ENCODE measurements around the gene GFOD1.

Gene GFOD1

DNA sequence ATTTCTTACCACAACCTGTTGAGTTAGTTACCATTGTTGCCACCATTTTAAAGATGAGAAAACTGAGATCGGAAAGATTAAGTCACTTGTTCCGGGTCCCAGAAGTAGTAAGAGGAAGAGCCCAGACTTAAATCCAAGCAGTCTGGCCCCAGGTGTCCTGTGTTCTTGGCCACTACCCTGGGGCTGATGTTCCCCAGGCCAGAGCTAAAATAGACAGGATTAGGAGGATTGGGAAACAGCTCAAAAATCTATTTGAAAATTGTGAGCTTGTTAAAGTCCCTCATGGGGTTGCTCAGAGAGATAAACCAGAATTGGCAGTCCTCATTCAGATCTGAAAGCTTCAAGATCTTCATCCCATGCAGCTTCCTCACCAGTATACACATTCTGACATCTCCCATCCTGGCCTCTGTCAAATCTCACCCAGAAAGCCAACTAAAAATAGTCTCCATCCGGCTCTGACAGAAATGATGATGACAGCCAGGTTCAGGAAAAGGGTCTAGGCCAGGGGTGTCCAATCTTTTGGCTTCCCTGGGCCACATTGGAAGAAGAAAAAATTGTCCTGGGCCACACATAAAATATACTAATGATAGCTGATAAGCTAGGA is 62.0 kb downstream of the GFOD1 start:
- DNase-seq (ENCODE audit: extremely low read depth, low read depth) = no peak
- TF ChIP-seq, protein P1, sequence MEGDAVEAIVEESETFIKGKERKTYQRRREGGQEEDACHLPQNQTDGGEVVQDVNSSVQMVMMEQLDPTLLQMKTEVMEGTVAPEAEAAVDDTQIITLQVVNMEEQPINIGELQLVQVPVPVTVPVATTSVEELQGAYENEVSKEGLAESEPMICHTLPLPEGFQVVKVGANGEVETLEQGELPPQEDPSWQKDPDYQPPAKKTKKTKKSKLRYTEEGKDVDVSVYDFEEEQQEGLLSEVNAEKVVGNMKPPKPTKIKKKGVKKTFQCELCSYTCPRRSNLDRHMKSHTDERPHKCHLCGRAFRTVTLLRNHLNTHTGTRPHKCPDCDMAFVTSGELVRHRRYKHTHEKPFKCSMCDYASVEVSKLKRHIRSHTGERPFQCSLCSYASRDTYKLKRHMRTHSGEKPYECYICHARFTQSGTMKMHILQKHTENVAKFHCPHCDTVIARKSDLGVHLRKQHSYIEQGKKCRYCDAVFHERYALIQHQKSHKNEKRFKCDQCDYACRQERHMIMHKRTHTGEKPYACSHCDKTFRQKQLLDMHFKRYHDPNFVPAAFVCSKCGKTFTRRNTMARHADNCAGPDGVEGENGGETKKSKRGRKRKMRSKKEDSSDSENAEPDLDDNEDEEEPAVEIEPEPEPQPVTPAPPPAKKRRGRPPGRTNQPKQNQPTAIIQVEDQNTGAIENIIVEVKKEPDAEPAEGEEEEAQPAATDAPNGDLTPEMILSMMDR (IDR thresholded peaks at IDR 0.05; ENCODE audit: low read depth, low read length) = no peak

DNA sequence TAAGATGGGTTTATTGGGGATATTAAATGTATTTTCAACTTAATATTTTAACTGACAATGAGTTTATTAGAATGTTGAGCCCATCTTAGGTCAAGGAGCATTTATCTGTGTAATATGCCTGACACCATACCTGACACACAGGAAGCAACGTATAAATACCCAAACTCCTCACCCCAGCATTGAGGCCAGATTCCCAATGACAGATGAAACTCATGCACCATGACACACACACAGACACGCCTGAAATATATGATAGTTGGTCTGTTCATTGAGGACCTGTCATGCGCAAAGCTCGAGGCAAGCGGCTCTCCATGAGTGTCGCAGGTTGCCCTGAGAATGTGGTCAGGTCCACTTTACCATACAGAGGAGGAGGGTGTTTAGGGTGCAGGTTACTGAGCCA is 64.1 kb downstream of the GFOD1 start:
- TF ChIP-seq, protein P1 (IDR thresholded peaks at IDR 0.05; ENCODE audit: low read depth, low read length) = no peak
- no peak for DNase-seq (ENCODE audit: extremely low read depth, low read depth)

DNA sequence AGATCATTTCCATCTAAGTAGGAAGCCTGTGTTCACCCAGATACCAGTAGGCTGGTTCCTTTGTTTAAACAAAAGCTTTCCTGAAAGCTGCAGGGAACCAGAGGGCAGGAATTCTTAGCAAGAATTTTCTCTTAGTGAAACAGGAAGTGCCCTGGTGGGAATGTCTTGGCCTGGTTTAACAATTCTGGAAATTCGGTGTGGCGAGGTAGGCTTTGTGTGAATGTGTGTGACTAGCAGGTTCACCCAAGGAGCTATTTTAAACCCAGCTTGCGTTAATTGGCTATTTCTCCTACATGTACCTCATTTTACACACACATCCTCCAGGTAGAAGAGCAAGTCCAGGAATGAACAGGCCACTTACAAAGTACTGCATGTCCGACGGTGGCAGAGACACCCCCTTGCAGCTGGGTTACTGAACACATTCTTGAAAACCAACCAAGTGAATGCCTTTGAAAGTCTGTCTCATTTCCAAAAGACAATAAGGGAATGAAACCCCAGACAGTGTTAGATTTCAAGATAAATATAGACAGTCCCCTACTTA is 64.6 kb downstream of the GFOD1 start:
- TF ChIP-seq, protein P1 (IDR thresholded peaks at IDR 0.05; ENCODE audit: low read depth, low read length) = no peak
- no peak for DNase-seq (ENCODE audit: extremely low read depth, low read depth)

DNA sequence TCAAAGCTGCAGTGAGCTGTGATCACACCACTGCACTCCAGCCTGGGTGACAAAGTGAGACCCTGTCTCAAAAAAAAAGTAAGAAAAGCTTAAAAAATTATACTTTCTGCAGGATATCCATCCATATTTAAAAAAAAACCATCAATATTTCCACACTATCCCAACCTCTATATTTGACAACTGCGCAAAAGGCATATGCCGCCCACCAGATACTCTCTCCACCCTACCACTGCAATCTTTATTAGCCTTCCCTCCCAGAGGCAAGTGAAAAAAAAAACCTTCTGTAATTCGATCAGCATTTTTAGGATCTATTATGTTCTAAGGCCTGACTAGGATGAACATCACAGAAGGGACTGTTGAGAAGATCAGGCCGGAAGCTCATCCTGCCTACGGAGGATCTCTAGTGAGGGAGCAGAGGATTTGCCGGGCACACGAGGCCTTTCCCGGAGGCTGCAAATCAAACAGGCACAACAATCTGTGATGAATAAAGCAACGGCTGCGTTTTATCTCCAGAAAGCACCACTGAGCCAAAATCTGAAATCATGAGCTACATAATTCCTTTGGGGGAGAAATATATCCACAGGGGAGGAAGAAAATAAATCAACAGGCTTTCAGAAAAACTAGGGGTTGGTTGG is 65.9 kb downstream of the GFOD1 start:
- TF ChIP-seq, protein P1 (IDR thresholded peaks at IDR 0.05; ENCODE audit: low read depth, low read length) = no peak
- DNase-seq (ENCODE audit: extremely low read depth, low read depth) = no peak

DNA sequence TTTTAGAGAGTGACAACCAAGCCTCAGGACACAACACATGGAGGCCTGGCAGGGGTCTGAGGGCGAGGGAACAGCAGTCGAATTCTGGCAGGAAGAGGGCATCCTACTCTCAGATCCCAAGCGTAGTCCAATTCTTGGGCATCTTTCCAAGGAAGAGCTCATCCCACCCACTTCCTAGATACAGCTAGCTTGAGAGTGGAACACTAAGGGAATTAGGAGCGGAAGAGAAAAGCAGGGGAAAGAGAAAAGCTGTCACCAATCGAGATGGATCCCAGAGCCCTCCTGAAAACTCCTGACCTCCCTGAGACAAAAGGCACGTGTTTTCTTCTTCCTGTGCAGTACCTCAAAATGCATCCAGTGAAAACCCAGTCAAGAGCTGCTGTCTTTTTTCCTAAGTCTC is 67.1 kb downstream of the GFOD1 start:
- DNase-seq (ENCODE audit: extremely low read depth, low read depth) = no peak
- TF ChIP-seq, protein P1 (IDR thresholded peaks at IDR 0.05; ENCODE audit: low read depth, low read length) = no peak

DNA sequence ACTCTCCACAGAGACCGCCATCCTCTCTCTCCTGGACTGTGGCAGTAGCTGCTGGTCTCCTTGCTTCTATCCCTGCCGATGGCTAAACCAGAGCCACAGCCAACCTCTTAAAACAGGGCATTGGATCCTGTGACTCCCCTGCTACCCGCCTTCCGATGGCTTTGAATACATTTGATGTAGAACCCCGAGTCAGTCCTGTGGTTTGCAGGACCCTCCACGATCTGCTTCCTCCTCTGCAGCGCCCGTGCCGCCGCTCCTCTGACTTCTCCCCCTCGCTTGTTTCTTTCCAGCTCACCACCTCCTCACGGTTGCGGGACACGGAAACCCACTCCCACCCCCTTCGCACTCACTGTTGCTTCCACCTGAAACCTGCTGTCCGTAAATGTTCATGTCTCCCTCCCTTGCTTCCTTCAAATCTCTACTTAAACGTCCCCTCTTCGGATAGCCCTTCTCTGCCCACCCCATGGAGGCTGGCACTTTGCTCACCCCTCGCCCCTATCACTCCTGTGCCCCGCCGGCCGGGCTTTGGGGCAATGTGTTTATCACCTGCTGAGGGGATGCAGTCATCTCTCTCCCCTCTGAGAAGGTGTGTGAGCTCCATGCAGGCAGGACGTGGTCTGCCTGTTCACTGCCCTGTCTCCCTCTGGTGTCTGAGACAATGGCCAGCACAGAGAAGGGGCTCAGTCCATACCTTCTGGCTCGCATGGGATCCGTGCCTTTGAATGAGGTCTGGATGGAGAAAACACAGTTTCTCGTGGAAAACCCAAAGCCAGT is 67.8 kb downstream of the GFOD1 start:
- DNase-seq (ENCODE audit: extremely low read depth, low read depth) = no peak
- TF ChIP-seq, protein P1 (IDR thresholded peaks at IDR 0.05; ENCODE audit: low read depth, low read length) = no peak

DNA sequence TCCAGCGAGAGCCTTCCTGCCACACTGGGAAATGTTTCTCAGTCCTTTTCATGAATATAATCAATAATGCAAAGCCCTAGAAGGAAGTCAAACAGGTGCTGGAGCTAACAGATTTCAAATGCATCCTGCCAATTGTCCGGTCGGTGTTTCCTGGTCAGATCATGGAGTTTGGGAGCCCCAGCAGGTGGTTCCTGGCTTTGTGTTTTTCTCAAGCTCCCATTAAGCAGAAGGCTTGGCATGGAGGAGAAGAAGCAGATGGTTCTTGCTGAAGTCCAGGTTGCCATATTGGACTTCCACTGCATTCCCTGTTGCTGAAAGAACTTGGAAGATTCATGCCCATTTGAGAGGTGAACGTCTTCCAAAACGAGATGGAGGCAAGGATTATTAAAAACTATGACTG is 68.6 kb downstream of the GFOD1 start:
- TF ChIP-seq, protein P1 (IDR thresholded peaks at IDR 0.05; ENCODE audit: low read depth, low read length) = no peak
- DNase-seq (ENCODE audit: extremely low read depth, low read depth) = no peak
